BE2C (cell line): ENCODE results near the gene LTBP3.

ENCODE experiments used
- DNase-seq: peaks from one replicate; pipeline ENCODE4 v3.0.0-alpha.2; 2020
- H3K27me3 ChIP-seq: fragments of 250-450 bp; sonication (Bioruptor Pico); 2 replicates; pipeline ENCODE4 v1.5.1; 2020; ENCODE audit warnings: mild to moderate bottlenecking
- H3K36me3 ChIP-seq: fragments of 250-450 bp; sonication (Bioruptor Pico); 2 replicates; pipeline ENCODE4 v1.5.1; 2020; ENCODE audit warnings: mild to moderate bottlenecking
- H3K4me1 ChIP-seq: fragments of 250-450 bp; sonication (Bioruptor Pico); 2 replicates; pipeline ENCODE4 v1.5.1; 2020
- H3K4me3 ChIP-seq: 2 replicates; pipeline ENCODE4 v1.5.1; 2011; ENCODE audit warnings: low read depth, low read length
- H3K9me3 ChIP-seq: fragments of 250-450 bp; sonication (Bioruptor Pico); 2 replicates; pipeline ENCODE4 v1.5.1; 2020
- CTCF ChIP-seq: IDR thresholded peaks from 2 replicates; pipeline ENCODE4 v1.5.1; 2012; ENCODE audit warnings: mild to moderate bottlenecking, low read depth, low read length

The LTBP3 gene

GRCh38 chr11:65500387-65501185 is 57.6 kb downstream of the LTBP3 start:
- H3K4me1 ChIP-seq: no peaks in the 10 kb centered on the region
- H3K27me3 ChIP-seq: 0 out of 2 replicates have a peak, but pooled peaks cover 6% of the 10 kb centered on the region
- no peak for DNase-seq
- peaks cover 64% of the 10 kb centered on the region for H3K36me3 ChIP-seq
- TF ChIP-seq CTCF: no peak
- H3K4me3 ChIP-seq: peak overlapping the region; percentile 96
- H3K9me3 ChIP-seq: no peaks in the 10 kb centered on the region

- DNase-seq: no peak
- Histone ChIP-seq H3K36me3 (peaks cover 56% of the 10 kb centered on the region), H3K4me3 (peak overlapping the region; percentile 96), H3K27me3 (0 out of 2 replicates have a peak, but pooled peaks cover 2% of the 10 kb centered on the region), H3K4me1 (no peaks in the 10 kb centered on the region), H3K9me3 (no peaks in the 10 kb centered on the region)
- TF ChIP-seq CTCF: no peak
These were observed 58.3 kb downstream of the LTBP3 start for GRCh38 chr11:65499713-65500386.

GRCh38 chr11:65498977-65499712 is 59.0 kb downstream of the LTBP3 start, which contains the start of gene MALAT1:
MALAT1 (plus strand) TSS chr11:65499045.
- DNase-seq: peak; percentile 81
- H3K36me3 ChIP-seq: peaks cover 49% of the 10 kb centered on the region

GRCh38 chr11:65498727-65498976 is 59.5 kb downstream of the LTBP3 start:
- Histone ChIP-seq H3K36me3 (peaks cover 45% of the 10 kb centered on the region), H3K9me3 (no peaks in the 10 kb centered on the region), H3K4me1 (peaks cover 7% of the 10 kb centered on the region; the same call in 1 of the 2 replicates), H3K4me3 (peak overlapping the region; percentile 96), H3K27me3 (no peaks in the 10 kb centered on the region)
- no peak for DNase-seq
- no peak for TF ChIP-seq CTCF

More at GRCh38 chr11:65498977-65499712, 59.0 kb downstream of the LTBP3 start, which contains the start of gene MALAT1:
- Histone ChIP-seq H3K4me1 (peaks cover 6% of the 10 kb centered on the region; the same call in 1 of the 2 replicates), H3K9me3 (no peaks in the 10 kb centered on the region), H3K4me3 (peak within 1 kb of the TSS; percentile 96), H3K27me3 (no peaks in the 10 kb centered on the region)
- no peak for TF ChIP-seq CTCF

GRCh38 chr11:65498042-65498726 is 60.0 kb downstream of the LTBP3 start:
- no peaks in the 10 kb centered on the region for H3K9me3 ChIP-seq
- H3K4me1 ChIP-seq: peaks cover 7% of the 10 kb centered on the region; the same call in 1 of the 2 replicates
- peak overlapping the region; percentile 96 for H3K4me3 ChIP-seq
- peaks cover 40% of the 10 kb centered on the region for H3K36me3 ChIP-seq
- DNase-seq: no peak
- no peaks in the 10 kb centered on the region for H3K27me3 ChIP-seq
- no peak for TF ChIP-seq CTCF
